Measurements from ENCODE around the gene PRKCI.
"Not testable (repeated sequence)": the region's sequence is repeated elsewhere in the genome, so short reads cannot be mapped to it uniquely, and the experiment has no call there.

Gene PRKCI

DNA sequence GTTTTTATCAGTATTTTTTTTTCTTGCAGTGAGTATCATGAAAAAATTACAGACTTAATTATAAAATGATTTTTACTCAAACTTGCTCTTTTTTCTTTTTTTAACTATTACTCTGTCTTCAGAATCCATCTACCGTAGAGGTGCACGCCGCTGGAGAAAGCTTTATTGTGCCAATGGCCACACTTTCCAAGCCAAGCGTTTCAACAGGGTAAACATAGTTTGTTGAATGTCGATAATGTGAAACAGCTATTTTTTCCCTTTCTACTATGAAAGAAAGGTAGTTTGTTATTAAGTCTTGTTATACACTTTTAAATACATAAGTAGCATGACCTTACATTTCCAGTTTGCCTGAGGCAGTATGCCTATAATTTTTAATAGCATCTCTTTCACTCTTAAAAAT lies 45.6 kb downstream of the PRKCI start:
- no peaks in the 10 kb centered on the region for H3K36me3 ChIP-seq (replicated peaks; ENCODE audit: insufficient read depth, low read length)
- no peaks in the 10 kb centered on the region for H3K9me3 ChIP-seq (replicated peaks; ENCODE audit: insufficient read depth, low read length)
- H2AFZ ChIP-seq (ENCODE audit: low read length): no peak overlapping the region
- 0 out of 2 replicates have a peak, but pooled peaks cover 4% of the 10 kb centered on the region for H3F3A ChIP-seq (ENCODE audit: insufficient read depth, low read length)
- no peak overlapping the region for H3K4me3 ChIP-seq (ENCODE audit: low read length)
- H3K4me1 ChIP-seq (ENCODE audit: low read length): no peaks in the 10 kb centered on the region
- no peak for DNase-seq
- no peaks in the 10 kb centered on the region for H4K20me1 ChIP-seq (ENCODE audit: insufficient read depth, low read length)
- no peak for TF ChIP-seq EZH2phosphoT487 (IDR thresholded peaks at IDR 0.05; ENCODE audit: low read length)
- TF ChIP-seq, protein P1, sequence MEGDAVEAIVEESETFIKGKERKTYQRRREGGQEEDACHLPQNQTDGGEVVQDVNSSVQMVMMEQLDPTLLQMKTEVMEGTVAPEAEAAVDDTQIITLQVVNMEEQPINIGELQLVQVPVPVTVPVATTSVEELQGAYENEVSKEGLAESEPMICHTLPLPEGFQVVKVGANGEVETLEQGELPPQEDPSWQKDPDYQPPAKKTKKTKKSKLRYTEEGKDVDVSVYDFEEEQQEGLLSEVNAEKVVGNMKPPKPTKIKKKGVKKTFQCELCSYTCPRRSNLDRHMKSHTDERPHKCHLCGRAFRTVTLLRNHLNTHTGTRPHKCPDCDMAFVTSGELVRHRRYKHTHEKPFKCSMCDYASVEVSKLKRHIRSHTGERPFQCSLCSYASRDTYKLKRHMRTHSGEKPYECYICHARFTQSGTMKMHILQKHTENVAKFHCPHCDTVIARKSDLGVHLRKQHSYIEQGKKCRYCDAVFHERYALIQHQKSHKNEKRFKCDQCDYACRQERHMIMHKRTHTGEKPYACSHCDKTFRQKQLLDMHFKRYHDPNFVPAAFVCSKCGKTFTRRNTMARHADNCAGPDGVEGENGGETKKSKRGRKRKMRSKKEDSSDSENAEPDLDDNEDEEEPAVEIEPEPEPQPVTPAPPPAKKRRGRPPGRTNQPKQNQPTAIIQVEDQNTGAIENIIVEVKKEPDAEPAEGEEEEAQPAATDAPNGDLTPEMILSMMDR (IDR thresholded peaks at IDR 0.05; ENCODE audit: low read length): no peak
- TF ChIP-seq EZH2 (optimal IDR thresholded peaks at IDR 0.05; ENCODE audit: low read depth, low read length): no peak
- H3K4me2 ChIP-seq (ENCODE audit: low read depth, low read length): no peak overlapping the region
- H3K9me2 ChIP-seq (replicated peaks; ENCODE audit: insufficient read depth, low read length): no peaks in the 10 kb centered on the region
- no peaks in the 10 kb centered on the region for H3K27me3 ChIP-seq (replicated peaks; ENCODE audit: insufficient read depth, low read length)
- H3K9ac ChIP-seq (ENCODE audit: low read length): no peak overlapping the region
- no peak overlapping the region for H3K27ac ChIP-seq (ENCODE audit: low read length)
- H3K79me2 ChIP-seq (ENCODE audit: low read length): no peaks in the 10 kb centered on the region

DNA sequence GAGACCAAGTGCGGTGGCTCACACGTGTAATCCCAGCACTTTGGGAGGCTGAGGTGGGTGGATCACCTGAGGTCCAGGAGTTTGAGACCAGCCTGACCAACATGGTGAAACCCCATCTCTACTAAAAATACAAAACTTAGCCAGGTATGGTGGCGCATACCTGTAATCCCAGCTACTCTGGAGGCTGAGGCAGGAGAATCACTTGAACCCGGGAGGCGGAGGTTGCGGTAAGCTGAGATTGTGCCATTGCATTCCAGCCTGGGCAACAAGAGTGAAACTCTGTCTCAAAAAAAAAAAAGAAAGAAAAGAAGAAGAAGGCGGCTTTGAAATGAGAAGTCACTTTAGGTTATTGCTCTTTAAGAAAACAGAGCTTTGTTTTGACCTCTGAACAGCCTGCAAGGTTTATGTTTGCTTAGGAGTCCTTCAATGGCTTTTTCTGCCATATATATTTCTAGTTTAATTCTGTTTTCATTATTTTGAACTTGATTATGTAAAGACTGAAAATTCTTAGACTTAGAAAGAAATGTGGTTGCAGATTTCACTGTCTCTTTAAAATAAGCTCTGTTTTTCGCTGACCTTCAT lies 47.5 kb downstream of the PRKCI start:
- H3K9ac ChIP-seq (ENCODE audit: low read length); H3K36me3 ChIP-seq (replicated peaks; ENCODE audit: insufficient read depth, low read length); H3K4me3 ChIP-seq (ENCODE audit: low read length); H3K4me2 ChIP-seq (ENCODE audit: low read depth, low read length); H3K4me1 ChIP-seq (ENCODE audit: low read length); H2AFZ ChIP-seq (ENCODE audit: low read length); H3K27ac ChIP-seq (ENCODE audit: low read length); H4K20me1 ChIP-seq (ENCODE audit: insufficient read depth, low read length); DNase-seq; H3K9me2 ChIP-seq (replicated peaks; ENCODE audit: insufficient read depth, low read length); H3K9me3 ChIP-seq (replicated peaks; ENCODE audit: insufficient read depth, low read length); H3F3A ChIP-seq (ENCODE audit: insufficient read depth, low read length); H3K79me2 ChIP-seq (ENCODE audit: low read length); H3K27me3 ChIP-seq (replicated peaks; ENCODE audit: insufficient read depth, low read length): not testable (repeated sequence)

DNA sequence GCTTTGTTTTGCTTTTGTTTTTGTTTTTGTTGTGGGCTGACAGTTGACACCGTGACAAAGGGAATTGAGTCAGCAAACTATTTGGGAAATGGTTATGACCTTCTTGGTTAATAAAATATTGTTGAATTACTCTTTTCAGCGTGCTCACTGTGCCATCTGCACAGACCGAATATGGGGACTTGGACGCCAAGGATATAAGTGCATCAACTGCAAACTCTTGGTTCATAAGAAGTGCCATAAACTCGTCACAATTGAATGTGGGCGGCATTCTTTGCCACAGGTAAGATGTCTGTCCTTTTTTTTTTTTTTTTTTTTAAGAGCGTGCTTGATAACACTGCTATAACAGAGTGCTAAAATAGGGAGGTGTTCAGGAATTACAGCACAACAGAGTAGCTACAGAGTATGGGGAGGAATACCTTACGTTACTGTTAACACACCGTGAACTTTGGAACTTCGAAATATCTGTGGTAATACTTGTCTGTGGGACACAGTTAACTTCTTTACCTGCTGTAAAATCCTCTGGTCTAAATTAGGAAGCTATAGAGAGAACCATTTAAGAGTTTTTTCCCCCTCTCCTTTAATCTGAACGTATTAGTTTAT lies 48.2 kb downstream of the PRKCI start:
- H3K9me3 ChIP-seq (replicated peaks; ENCODE audit: insufficient read depth, low read length): no peaks in the 10 kb centered on the region

More for the DNA sequence above, 48.2 kb downstream of the PRKCI start:
- Histone ChIP-seq H3K4me1 (ENCODE audit: low read length) (no peaks in the 10 kb centered on the region), H3K27ac (ENCODE audit: low read length) (no peak overlapping the region), H2AFZ (ENCODE audit: low read length) (no peak overlapping the region), H3K9ac (ENCODE audit: low read length) (no peak overlapping the region), H4K20me1 (ENCODE audit: insufficient read depth, low read length) (no peaks in the 10 kb centered on the region), H3K27me3 (replicated peaks; ENCODE audit: insufficient read depth, low read length) (no peaks in the 10 kb centered on the region), H3K4me3 (ENCODE audit: low read length) (no peak overlapping the region), H3K9me2 (replicated peaks; ENCODE audit: insufficient read depth, low read length) (no peaks in the 10 kb centered on the region), H3F3A (ENCODE audit: insufficient read depth, low read length) (0 out of 2 replicates have a peak, but pooled peaks cover 4% of the 10 kb centered on the region), H3K79me2 (ENCODE audit: low read length) (no peaks in the 10 kb centered on the region), H3K4me2 (ENCODE audit: low read depth, low read length) (no peak overlapping the region), H3K36me3 (replicated peaks; ENCODE audit: insufficient read depth, low read length) (no peaks in the 10 kb centered on the region; the same call in 1 of the 2 replicates)
- no peak for DNase-seq
- TF ChIP-seq, protein P1 (IDR thresholded peaks at IDR 0.05; ENCODE audit: low read length): no peak
- no peak for TF ChIP-seq EZH2 (optimal IDR thresholded peaks at IDR 0.05; ENCODE audit: low read depth, low read length)
- no peak for TF ChIP-seq EZH2phosphoT487 (IDR thresholded peaks at IDR 0.05; ENCODE audit: low read length)
